Measurements from ENCODE around the gene ALDH3A2. TPM values are rescaled to one million over a fixed set of nuclear protein-coding genes. Genes with fewer than 3 reads are reported as not detected.

The ALDH3A2 gene
- total RNA-seq, 1 donor, result 82.2 TPM

GRCh38 chr17:19705771-19706770 is 57.5 kb downstream of the ALDH3A2 start:
- TF ChIP-seq CTCF (IDR thresholded peaks at IDR 0.05; ENCODE audit: extremely low read depth, low read depth, low read length), result no peak
- Histone ChIP-seq H3K4me3 (ENCODE audit: insufficient read depth, low read length) (no peak overlapping the region), H2AFZ (ENCODE audit: low read length) (no peak overlapping the region), H3K4me1 (ENCODE audit: insufficient read depth, low read length) (no peaks in the 10 kb centered on the region), H3K79me2 (ENCODE audit: insufficient read depth, low read length) (no peaks in the 10 kb centered on the region), H3K27ac (ENCODE audit: low read depth, low read length) (no peak overlapping the region), H3K4me2 (ENCODE audit: insufficient read depth, low read length) (no peak overlapping the region), H3K27me3 (ENCODE audit: insufficient read depth, low read length) (no peaks in the 10 kb centered on the region), H3K9me3 (ENCODE audit: low read depth, low read length) (no peaks in the 10 kb centered on the region), H3K36me3 (ENCODE audit: insufficient read depth, low read length) (no peaks in the 10 kb centered on the region), H4K20me1 (ENCODE audit: insufficient read depth, low read length) (no peaks in the 10 kb centered on the region)
- peak; percentile 80 for DNase-seq (ENCODE audit: insufficient read length, low spot score, missing footprints)

DNA sequence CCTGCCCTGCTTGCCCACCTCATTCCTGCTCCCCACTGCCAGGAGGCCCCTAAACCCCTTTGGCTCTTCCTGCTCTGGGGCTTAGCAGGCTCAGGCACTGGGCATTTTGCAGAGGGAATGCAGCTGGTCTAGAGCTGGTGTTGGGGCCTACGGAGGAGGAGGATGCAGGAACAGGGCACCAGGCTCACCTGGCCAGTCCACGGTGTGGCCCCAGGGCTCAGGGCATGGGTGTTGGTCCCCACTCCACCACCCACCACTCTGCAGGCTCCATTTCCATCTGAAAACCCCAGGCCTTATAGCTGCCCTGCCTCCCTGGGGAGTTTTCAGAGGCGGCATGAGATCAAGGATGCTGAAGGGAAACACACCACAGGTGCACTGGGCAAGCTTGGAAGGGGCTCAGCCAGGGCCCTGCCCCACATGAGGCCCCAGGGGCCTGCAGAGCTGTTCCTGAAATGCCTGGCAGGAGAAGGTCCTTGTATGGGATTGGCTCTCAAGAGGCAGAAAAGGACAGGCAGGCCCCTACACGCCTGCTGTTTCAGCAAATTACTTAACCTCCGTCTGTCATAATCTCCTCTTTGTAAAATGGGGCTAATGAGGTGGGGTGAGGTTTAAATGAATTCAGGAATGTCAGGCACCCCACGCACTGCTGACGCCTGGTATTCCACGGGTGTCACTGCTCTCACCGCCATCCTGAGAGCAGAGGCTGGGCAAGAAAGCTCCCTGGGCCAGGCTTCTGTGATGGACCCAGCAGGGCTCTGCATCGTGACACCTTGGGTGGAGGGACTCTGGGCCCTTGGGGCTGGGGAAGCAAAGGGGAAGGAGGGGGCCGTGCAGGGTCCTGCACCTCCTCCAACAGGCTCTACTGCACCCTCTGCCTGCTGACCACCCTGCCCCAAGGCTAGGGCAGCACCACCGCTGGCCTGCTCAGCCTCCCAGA is 58.5 kb downstream of the ALDH3A2 start:
- TF ChIP-seq CTCF (IDR thresholded peaks at IDR 0.05; ENCODE audit: extremely low read depth, low read depth, low read length), result no peak
- H3K4me1 ChIP-seq (ENCODE audit: insufficient read depth, low read length), result no peaks in the 10 kb centered on the region
- H3K36me3 ChIP-seq (ENCODE audit: insufficient read depth, low read length), result no peaks in the 10 kb centered on the region
- no peak overlapping the region for H3K4me3 ChIP-seq (ENCODE audit: insufficient read depth, low read length)
- H3K27me3 ChIP-seq (ENCODE audit: insufficient read depth, low read length), result no peaks in the 10 kb centered on the region
- peak; percentile 65 for DNase-seq (ENCODE audit: insufficient read length, low spot score, missing footprints)
- H3K9me3 ChIP-seq (ENCODE audit: low read depth, low read length), result no peaks in the 10 kb centered on the region
- H3K79me2 ChIP-seq (ENCODE audit: insufficient read depth, low read length), result no peaks in the 10 kb centered on the region
- H4K20me1 ChIP-seq (ENCODE audit: insufficient read depth, low read length), result no peaks in the 10 kb centered on the region
- H2AFZ ChIP-seq (ENCODE audit: low read length), result no peak overlapping the region
- no peak overlapping the region for H3K4me2 ChIP-seq (ENCODE audit: insufficient read depth, low read length)
- no peak overlapping the region for H3K27ac ChIP-seq (ENCODE audit: low read depth, low read length)

- Histone ChIP-seq H2AFZ (ENCODE audit: low read length) (no peak overlapping the region), H3K27me3 (ENCODE audit: insufficient read depth, low read length) (no peaks in the 10 kb centered on the region), H3K36me3 (ENCODE audit: insufficient read depth, low read length) (no peaks in the 10 kb centered on the region), H3K4me2 (ENCODE audit: insufficient read depth, low read length) (no peak overlapping the region), H3K4me1 (ENCODE audit: insufficient read depth, low read length) (no peaks in the 10 kb centered on the region), H3K4me3 (ENCODE audit: insufficient read depth, low read length) (no peak overlapping the region), H3K9me3 (ENCODE audit: low read depth, low read length) (no peaks in the 10 kb centered on the region), H4K20me1 (ENCODE audit: insufficient read depth, low read length) (no peaks in the 10 kb centered on the region), H3K79me2 (ENCODE audit: insufficient read depth, low read length) (no peaks in the 10 kb centered on the region), H3K27ac (ENCODE audit: low read depth, low read length) (no peak overlapping the region)
- no peak for TF ChIP-seq CTCF (IDR thresholded peaks at IDR 0.05; ENCODE audit: extremely low read depth, low read depth, low read length)
- DNase-seq (ENCODE audit: insufficient read length, low spot score, missing footprints), result peak; percentile 71
Measured at GRCh38 chr17:19707728-19708221, 59.2 kb downstream of the ALDH3A2 start.
